ENCODE measurements around the gene GOLGA8O. TPM values are rescaled to one million over a fixed set of nuclear protein-coding genes. Genes with fewer than 3 reads are reported as not detected.
"Not testable (repeated sequence)": the region's sequence is repeated elsewhere in the genome, so short reads cannot be mapped to it uniquely, and the experiment has no call there.

The GOLGA8O gene, protein sequence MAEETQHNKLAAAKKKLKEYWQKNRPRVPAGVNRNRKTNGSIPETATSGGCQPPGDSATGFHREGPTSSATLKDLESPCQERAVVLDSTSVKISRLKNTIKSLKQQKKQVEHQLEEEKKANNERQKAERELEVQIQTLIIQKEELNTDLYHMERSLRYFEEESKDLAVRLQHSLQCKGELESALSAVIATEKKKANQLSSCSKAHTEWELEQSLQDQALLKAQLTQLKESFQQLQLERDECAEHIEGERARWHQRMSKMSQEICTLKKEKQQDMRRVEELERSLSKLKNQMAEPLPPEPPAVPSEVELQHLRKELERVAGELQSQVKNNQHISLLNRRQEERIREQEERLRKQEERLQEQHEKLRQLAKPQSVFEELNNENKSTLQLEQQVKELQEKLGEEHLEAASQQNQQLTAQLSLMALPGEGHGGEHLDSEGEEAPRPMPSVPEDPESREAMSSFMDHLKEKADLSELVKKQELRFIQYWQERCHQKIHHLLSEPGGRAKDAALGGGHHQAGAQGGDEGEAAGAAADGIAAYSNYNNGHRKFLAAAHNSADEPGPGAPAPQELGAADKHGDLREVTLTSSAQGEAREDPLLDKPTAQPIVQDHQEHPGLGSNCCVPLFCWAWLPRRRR
- total RNA-seq (1 to 10 TPM in 1 of 5 donors, not detected in 4; 1.7 TPM), polyA plus RNA-seq (under 1 TPM; 0.08 to 0.76 (median 0.37) TPM)
- long read RNA-seq, donor 1, result 0 reads
- long read RNA-seq, donor 2, result 0 reads
- long read RNA-seq, donor 3, result 0 reads
- long read RNA-seq, donor 4, result 0 reads
- long read RNA-seq, donor 5, result 0 reads
- long read RNA-seq, donor 6, result 0 reads
- long read RNA-seq, donor 7, result 0 reads
- long read RNA-seq, donor 8, result 0 reads
- long read RNA-seq, donor 9, result 0 reads
- long read RNA-seq, donor 10, result 0 reads

DNA sequence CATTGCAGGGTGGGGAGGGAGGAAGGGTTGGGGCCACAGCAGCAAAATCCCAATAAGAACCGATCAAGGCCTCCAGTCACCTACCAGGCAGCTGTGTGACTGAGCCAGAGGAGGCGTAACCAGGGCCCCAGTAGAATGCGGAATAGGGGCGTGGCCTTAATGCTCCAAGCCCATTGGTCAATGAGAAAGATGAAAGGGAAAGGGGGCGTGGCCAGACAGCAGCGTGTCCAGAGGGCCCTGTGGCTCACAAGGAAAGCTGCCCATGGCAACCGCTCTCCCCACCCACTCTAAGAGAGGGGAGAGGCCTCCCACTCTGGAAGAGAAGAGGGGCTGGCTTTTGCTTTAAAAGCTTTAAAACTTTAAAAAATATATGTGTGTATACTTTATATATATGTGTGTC, at the start of gene GOLGA8O:
GOLGA8O (minus strand) TSS at position 101 of the 400 bp plus-strand sequence; CDS start at position 3, 98 bp downstream.
- H3K4me1 ChIP-seq; H3K4me3 ChIP-seq; H3K36me3 ChIP-seq; intact Hi-C loops (cut with DNase I; ENCODE audit: low total_unique reads); H3K9me3 ChIP-seq; H3K27me3 ChIP-seq; DNase-seq; H3K27ac ChIP-seq: not testable (repeated sequence)
- no CpG with 5 or more reads among the region's 7 CpGs for WGBS, 5 donors

DNA sequence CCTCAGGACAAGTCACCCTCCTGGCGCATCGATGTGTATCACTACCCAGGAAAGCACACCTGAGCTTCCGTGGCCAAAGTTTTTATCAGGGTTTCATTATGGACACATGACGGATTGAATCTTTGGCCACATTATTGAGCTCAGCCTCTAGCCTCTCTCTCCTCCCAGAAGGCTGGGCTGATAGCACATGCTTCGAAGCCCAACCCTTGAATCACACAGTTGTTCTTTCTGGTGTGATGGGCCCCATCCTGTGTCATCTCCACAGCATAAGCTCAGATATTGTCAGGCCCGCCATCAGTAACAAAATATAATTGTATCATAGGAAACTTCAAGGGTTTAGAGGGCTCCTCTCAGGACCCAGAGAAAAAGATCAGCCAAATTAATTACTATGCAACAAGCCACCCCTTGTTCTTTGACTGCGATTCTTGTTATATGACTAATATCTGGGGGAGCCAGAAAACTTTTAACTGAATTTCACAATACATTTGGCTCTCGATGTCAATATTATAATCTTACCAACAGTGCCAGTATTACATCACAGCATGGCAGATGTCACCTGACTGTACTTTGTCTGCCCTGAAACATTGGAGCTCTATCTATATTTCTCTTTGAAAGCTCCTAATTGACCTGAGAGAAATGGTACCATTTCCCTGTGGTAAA, 48.8 kb upstream of the GOLGA8O start:
- H3K4me1 ChIP-seq; intact Hi-C loops (cut with DNase I; ENCODE audit: low total_unique reads); H3K36me3 ChIP-seq; H3K27me3 ChIP-seq; H3K4me3 ChIP-seq; DNase-seq; H3K27ac ChIP-seq; H3K9me3 ChIP-seq: not testable (repeated sequence)
- no CpG with 5 or more reads among the region's 8 CpGs for WGBS, 5 donors

DNA sequence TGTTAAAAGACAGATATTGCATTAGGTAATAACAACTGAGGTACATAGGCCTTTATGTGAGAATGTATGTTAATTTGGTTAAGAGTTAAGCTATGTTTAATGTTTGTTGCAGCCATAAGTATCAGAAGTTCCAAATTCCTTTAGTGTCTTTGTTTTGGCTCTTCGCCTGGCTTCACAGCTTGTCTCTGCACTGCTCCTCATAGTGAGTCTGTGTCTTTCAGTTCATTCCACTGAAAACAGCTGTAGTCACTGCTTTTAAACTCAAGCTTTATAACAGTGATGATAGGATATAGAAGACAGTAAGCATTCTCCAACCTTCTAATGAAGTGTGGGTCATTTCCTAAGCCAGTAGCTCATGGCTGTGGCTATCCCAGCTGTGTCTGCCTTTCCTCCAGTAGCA, 47.5 kb upstream of the GOLGA8O start:
- H3K27me3 ChIP-seq; H3K9me3 ChIP-seq; H3K36me3 ChIP-seq; H3K4me3 ChIP-seq; intact Hi-C loops (cut with DNase I; ENCODE audit: low total_unique reads); H3K27ac ChIP-seq; H3K4me1 ChIP-seq: not testable (repeated sequence)
- WGBS, 5 donors, result 78 to 93% (median 82%) methylated on average over 1 of the region's 1 CpG
- peak in 1 of 2 donors; percentile 48 for DNase-seq

DNA sequence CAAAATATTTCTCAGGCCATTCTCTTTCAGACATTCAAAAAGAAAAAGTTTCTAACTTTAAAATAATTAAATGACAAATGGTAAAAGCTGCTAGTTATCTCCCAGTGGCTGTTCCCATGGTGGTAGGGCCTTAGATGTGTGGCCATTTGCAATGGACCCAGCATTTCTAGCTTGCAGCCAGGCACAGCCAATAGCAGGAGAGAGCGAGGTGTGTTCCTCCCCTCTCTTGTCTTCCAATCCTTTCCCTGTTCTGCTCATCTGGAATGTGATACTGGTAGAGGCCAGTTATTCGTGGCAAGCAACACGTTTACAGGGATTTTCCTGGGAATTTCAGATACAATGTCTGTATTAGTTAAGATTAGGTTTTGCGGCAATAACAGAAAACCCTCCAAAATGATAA, 37.3 kb upstream of the GOLGA8O start:
- H3K4me3 ChIP-seq; H3K36me3 ChIP-seq; H3K9me3 ChIP-seq; H3K4me1 ChIP-seq; DNase-seq; H3K27ac ChIP-seq; intact Hi-C loops (cut with DNase I; ENCODE audit: low total_unique reads); H3K27me3 ChIP-seq: not testable (repeated sequence)
- no CpG with 5 or more reads among the region's 4 CpGs for WGBS, 5 donors

DNA sequence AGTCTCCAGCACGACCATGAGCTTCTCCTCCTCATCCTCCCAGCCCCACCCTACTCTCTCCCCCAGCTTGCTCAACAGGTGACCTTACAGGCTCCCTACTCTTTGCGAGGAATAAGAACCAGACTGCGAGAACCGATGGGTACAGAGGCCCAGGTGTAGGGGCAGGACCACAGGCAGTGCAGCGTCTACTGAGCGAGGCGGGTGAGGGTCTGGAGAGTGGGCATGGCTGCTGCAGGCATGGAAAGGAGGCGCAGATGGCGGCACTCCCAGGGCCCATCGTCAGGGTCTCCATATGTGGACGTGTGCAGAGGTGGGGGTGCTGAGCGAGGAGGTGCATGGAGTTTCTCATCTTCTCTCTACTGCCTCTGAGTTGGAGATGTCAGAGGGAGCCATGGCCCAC, 31.0 kb upstream of the GOLGA8O start:
- H3K9me3 ChIP-seq; intact Hi-C loops (cut with DNase I; ENCODE audit: low total_unique reads); H3K4me1 ChIP-seq; DNase-seq; H3K27me3 ChIP-seq; H3K36me3 ChIP-seq; H3K4me3 ChIP-seq; H3K27ac ChIP-seq: not testable (repeated sequence)
- WGBS, 5 donors, result 91 to 99% (median 94%) methylated on average over 5 to 11 of the region's 12 CpGs

DNA sequence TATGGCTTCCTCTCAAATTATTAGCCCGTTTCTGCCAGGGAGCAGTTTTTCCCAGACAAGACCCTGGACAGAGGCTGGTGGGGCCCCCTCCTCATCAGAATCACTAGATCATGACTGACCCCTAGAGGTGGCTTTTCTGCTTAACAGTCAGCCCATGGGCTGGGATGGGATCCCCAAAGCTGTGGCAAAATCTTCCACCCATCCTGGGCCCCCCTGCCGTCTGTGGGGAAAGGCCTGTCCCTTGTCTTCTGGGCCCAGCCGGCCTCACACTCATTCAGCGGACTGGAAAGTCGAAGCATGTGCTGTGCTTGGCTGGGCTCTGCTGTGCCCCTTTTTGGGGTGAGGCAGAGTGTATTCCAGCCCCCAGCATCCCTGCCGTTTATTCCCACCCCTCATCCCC, 27.9 kb upstream of the GOLGA8O start:
- H3K36me3 ChIP-seq; H3K27me3 ChIP-seq; intact Hi-C loops (cut with DNase I; ENCODE audit: low total_unique reads); H3K27ac ChIP-seq; H3K4me3 ChIP-seq; H3K4me1 ChIP-seq; DNase-seq; H3K9me3 ChIP-seq: not testable (repeated sequence)
- 0 to 40% (median 34%) methylated on average over 1 to 4 of the region's 6 CpGs; no CpG with 5 or more reads in 2 of the 5 donors for WGBS, 5 donors

DNA sequence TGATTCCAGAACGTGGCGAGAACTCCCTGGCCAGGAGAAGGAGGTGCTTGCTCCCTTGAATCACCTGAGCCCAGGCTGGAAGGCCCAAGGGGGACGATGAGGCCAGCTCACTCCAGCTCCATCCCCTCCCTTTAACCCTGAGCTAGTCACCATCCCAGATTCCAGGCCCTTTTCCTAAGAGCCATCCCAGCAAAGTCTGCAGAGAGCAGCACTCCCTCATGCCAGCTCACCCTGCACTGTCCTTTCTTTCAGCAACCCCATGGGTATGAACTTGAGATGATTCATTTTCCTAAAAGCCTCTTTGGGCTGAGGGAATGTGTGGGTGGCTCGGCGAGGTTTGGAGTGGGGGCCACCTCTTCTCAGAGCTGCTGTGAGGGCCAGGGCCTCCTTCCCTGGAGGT, 26.2 kb upstream of the GOLGA8O start:
- H3K27ac ChIP-seq; H3K27me3 ChIP-seq; DNase-seq; H3K9me3 ChIP-seq; intact Hi-C loops (cut with DNase I; ENCODE audit: low total_unique reads); H3K36me3 ChIP-seq; H3K4me1 ChIP-seq; H3K4me3 ChIP-seq: not testable (repeated sequence)
- WGBS, 5 donors, result no CpG with 5 or more reads among the region's 5 CpGs

DNA sequence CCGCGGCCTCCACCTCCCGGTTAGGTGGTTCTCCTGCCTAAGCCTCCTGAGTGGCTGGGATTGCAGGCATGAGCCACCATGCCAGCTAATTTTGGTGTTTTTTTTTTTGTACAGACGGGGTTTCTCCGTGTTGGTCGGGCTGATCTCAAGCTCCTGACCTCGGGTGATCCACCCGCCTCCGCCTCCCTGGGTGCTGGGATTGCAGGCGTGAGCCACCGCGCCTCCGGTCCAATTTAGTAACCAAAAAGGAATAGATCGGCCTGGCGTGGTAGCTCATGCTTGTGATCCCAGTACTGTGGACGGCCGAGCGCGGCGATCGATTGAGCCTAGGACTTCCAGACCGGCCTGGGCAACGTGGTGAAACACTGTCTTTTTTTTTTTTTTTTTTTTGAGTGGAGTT, 12.6 kb upstream of the GOLGA8O start:
- DNase-seq, result peak in 1 of 2 donors; percentile 0
- H3K4me3 ChIP-seq; H3K27me3 ChIP-seq; H3K9me3 ChIP-seq; intact Hi-C loops (cut with DNase I; ENCODE audit: low total_unique reads); H3K4me1 ChIP-seq; H3K27ac ChIP-seq; H3K36me3 ChIP-seq: not testable (repeated sequence)
- 93 to 98% (median 97%) methylated on average over 9 to 23 of the region's 23 CpGs for WGBS, 5 donors

DNA sequence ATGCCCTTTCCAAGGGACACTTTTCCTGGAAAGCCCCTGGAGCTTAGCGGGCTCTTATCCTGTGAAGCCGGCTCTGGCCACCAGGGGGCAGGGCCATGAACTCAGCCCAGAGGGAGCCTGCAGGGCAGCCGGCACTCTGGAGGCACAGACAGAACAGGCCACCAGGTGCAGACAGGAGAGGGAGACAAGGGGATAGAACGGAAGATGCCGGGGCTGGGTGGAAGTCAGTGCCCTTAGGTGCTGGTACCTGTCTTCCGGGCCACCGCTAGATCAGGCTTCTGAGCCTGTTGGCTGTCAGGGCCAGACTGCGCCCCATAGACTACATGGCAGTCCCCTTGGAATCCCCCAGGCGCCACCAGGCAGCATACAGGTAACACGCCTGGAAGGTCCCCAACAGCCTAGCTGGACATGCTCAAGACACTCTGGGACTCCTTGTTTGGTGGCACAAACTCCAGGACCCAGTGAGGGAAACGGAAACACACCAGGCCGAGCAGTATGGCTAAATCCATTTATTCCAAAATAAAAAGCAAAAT, 14.9 kb downstream of the GOLGA8O start:
- intact Hi-C loops (cut with DNase I; ENCODE audit: low total_unique reads); H3K36me3 ChIP-seq; H3K27me3 ChIP-seq; H3K4me3 ChIP-seq; H3K9me3 ChIP-seq; H3K4me1 ChIP-seq; DNase-seq; H3K27ac ChIP-seq: not testable (repeated sequence)
- WGBS, 5 donors, result 27 to 38% methylated on average over 3 to 4 of the region's 12 CpGs; no CpG with 5 or more reads in 3 of the 5 donors

DNA sequence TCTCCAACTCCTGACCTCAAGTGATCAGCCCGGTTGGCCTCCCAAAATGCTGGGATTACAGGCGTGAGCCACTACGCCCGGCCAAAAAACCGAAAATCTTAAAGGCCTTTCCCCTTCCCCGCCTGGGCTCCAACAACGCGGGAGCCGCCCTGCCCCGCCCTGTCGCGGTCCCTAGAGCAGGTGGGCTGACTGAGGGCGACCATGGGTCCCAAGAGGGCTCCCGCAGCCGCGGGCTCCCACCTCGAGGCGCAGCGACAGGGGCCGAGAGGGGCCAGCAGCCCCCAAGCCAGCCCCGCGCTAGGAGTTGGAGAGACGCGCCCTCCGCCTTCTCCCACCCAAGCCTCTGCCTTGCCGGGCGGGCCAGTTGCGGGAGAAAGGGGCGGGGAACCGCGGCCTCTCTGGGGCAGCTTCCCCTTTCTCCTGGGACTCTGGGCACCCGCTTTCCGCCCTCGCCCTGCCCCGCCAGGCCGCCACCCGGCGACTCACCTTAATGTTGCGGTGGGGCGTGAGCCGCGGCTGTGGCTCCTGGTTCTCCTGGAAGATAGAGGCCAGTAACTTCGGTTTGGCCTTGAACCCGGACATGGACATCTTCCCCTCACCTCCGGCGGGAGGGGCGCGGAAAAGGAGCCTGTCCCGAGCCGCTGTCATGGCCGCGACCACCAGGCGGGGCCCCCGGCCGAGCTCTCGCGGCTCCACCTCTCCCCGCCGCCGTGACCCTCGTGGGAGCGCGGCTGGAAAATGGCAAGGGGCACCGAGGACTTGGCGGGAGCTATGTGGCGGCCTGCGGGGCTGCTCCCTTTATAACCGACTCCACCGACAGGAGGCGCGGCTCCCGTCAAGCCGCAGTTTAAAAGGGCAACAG, 21.1 kb downstream of the GOLGA8O start:
- intact Hi-C loops (cut with DNase I; ENCODE audit: low total_unique reads); H3K27me3 ChIP-seq; DNase-seq; H3K4me1 ChIP-seq; H3K27ac ChIP-seq; H3K36me3 ChIP-seq; H3K9me3 ChIP-seq; H3K4me3 ChIP-seq: not testable (repeated sequence)
- WGBS, 5 donors, result no CpG with 5 or more reads among the region's 73 CpGs

DNA sequence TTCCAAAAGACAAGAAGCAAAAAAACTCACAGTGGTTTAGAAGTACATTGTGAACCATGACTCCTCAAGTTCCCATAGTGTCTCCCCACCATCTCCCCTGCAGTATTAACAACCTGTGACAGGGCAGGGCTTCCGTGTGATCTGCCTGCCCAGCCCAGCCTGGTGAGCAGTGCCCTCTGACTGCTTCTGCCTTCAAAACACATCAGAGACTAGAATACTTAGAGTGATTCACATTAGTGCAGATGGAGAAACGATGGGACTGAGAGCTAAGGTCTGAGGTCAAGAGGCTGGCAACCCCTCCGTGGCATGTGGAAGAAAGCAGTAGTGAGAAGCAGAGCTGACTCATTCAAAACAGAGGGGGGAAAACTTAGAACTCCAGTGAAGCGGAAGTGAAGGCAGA, 27.8 kb downstream of the GOLGA8O start:
- WGBS, 5 donors, result 0 to 60% (median 52%) methylated on average over 1 of the region's 4 CpGs; no CpG with 5 or more reads in 1 of the 5 donors
- DNase-seq; H3K27ac ChIP-seq; intact Hi-C loops (cut with DNase I; ENCODE audit: low total_unique reads); H3K4me3 ChIP-seq; H3K9me3 ChIP-seq; H3K27me3 ChIP-seq; H3K4me1 ChIP-seq; H3K36me3 ChIP-seq: not testable (repeated sequence)
